ENCODE measurements around the gene ADGRA1. TPM values are rescaled to one million over a fixed set of nuclear protein-coding genes. Genes with fewer than 3 reads are reported as not detected.
"Not testable (repeated sequence)": the region's sequence is repeated elsewhere in the genome, so short reads cannot be mapped to it uniquely, and the experiment has no call there.

ADGRA1 gene
- polyA plus RNA-seq, 3 donors: 0.07 to 0.17 TPM; not detected in 1

DNA sequence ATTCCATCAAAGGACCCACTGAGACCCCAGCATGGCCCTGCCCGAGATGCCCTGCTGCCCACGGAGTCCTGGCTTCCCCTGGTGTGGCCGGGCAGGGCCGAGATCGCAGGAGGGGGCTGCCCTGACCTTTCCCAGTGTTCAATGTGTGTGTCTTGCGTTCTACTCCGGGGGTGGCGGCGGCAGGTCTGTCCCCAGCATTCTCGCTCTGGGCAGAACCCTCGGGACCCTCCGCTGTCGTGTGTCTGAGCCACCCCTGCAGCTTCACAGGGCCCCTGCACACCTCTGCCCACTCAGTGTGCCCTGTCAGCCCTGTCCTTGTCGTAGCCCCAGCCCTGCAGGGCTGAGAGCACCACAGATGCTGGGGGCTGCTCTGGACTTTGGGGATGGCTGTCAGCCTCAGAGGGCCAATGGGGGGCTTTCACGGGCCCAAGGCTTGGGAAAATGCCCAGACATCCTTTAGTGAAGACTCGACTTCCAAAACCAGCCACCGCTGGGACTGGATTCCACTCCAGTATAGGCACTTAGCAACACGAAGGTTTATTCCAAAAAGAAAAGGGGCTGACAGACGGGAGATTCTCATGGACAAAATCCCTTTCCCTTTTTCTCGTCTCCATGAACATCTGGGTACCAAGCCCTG lies 42.3 kb downstream of the ADGRA1 start:
- WGBS, 3 donors: 56 to 72% (median 62%) methylated on average over 18 to 20 of the region's 20 CpGs
- no peak overlapping the region for H3K27ac ChIP-seq (ENCODE audit: low read depth, low read length)

DNA sequence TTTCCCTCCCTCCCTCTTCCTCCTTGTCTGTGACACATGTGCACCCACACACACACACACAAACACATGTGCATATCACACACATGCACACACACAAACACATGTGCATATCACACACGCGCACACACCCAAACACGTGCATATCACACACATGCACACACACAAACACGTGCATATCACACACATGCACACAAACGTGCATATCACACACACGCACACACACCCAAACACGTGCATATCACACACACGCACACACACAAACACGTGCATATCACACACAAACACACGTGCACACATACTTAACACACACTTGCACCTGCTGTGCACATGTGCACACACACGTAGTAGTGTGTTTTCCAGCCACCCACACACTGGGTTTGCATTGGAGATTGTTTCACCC lies 42.9 kb downstream of the ADGRA1 start:
- 75 to 86% (median 77%) methylated on average over 11 of the region's 11 CpGs for WGBS, 3 donors
- H3K27ac ChIP-seq (ENCODE audit: low read depth, low read length): no peak overlapping the region

DNA sequence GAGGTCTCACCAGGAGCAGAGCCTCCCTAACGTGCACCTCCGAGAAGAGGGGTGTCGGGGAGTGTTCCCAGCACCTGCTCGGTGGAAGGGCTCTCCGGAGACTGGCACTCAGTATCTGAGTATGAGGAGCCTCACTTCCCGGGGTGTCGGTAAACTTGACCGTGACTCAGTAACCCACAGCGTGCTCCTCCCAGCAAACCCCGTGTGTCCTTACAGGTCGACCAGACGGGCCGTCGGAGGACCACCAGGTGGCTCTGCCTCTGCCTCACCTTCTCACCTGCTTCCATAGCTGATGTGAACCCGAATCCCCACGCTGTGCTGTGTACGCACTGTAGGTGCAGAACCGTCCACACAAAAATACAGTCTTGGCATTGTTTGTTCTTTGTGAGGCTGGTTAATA lies 43.3 kb downstream of the ADGRA1 start:
- no peak overlapping the region for H3K27ac ChIP-seq (ENCODE audit: low read depth, low read length)
- WGBS, 3 donors: 57 to 79% (median 76%) methylated on average over 18 of the region's 18 CpGs

GRCh38 chr10:133131734-133132472 lies 44.2 kb downstream of the ADGRA1 start:
- no peak overlapping the region for H3K27ac ChIP-seq (ENCODE audit: low read depth, low read length)
- WGBS, 3 donors: 79 to 84% (median 82%) methylated on average over 41 of the region's 41 CpGs

DNA sequence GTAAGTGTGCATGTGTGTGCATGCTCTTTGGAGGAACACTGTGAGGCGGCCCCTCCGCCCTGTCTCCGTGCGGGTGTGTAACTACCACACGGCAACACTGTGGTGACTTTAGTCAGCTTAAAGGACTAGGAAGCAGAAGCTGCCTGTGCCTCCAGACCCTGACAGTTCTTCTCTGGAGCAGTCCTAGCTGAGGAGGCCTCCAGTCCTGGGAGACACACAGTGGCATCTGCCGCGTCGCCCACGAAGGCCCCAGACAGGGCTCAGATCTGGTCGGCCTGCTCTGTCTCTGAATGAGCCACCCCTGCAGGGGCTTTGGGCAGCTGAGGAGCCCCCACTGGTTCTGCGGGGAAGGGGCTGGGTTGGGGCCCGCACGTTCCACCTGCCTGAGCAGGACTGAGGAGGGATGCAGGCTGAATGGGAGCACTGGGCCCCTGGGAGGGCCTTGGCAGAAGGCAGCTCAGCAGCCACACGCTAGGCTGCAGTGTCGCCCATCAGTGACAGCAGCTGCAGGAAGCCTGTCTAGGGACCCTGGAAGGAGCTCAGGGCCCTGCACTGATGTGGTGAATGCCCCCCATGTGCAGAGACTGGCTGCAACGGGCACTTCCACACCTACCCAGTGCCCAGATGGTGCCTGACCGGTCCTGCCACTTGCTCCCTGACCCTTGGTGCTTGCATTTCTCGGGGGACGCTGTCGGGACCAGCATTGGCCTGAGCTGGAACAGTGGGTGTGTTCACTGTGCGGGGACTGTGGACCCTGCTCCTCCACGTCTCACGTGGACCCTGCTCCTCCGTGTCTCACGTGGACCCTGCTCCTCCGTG lies 45.0 kb downstream of the ADGRA1 start:
- no peak overlapping the region for H3K27ac ChIP-seq (ENCODE audit: low read depth, low read length)
- whole genome bisulfite sequencing, 3 donors: 78 to 90% (median 83%) methylated on average over 26 of the region's 26 CpGs

DNA sequence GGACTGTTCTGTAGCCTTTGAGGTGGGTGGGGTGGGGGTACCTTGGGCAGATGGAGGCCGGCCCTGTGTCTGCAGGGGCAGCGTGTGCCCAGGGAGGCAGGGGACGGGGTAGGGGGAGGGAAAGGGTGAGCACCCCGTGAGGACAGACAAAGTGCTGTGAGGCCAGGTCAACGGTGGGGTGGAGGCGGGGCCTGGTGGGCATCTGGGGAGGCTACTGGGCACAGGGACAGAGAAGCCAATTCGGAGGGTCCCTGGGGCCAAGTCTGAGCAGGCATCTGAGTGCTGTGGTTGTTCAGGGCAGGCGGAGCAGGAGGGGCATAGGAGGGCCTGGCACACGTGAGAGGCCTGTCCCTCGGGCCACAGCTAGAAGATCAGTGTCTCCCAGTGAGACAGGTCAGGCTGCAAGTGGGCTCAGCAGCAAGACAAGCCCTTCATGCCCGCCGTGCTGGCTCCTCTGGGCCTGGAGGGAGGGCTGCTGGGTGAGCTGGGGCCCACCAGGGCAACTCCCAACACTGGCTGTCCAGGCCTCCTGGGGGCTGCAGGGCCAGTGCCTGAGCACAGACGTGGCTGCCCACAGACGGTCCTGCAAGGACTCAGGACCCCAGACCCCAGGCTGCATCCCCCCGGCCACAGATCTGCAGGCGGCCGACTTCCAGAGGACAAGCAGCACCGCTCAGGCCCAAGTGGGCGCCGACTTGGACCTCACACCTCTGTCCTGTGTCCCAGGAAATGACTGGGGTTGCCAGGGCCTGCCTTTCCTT lies 45.9 kb downstream of the ADGRA1 start:
- H3K27ac ChIP-seq (ENCODE audit: low read depth, low read length): no peak overlapping the region
- 72 to 78% (median 72%) methylated on average over 20 of the region's 20 CpGs for WGBS, 3 donors

- H3K27ac ChIP-seq (ENCODE audit: low read depth, low read length): no peak overlapping the region
- WGBS, 3 donors: 59 to 76% (median 69%) methylated on average over 20 of the region's 20 CpGs
Observed at GRCh38 chr10:133134411-133135115, 46.8 kb downstream of the ADGRA1 start.

- 42 to 79% (median 76%) methylated on average over 8 of the region's 8 CpGs for WGBS, 3 donors
- no peak overlapping the region for H3K27ac ChIP-seq (ENCODE audit: low read depth, low read length)
Observed at GRCh38 chr10:133135116-133135465, 47.4 kb downstream of the ADGRA1 start.

DNA sequence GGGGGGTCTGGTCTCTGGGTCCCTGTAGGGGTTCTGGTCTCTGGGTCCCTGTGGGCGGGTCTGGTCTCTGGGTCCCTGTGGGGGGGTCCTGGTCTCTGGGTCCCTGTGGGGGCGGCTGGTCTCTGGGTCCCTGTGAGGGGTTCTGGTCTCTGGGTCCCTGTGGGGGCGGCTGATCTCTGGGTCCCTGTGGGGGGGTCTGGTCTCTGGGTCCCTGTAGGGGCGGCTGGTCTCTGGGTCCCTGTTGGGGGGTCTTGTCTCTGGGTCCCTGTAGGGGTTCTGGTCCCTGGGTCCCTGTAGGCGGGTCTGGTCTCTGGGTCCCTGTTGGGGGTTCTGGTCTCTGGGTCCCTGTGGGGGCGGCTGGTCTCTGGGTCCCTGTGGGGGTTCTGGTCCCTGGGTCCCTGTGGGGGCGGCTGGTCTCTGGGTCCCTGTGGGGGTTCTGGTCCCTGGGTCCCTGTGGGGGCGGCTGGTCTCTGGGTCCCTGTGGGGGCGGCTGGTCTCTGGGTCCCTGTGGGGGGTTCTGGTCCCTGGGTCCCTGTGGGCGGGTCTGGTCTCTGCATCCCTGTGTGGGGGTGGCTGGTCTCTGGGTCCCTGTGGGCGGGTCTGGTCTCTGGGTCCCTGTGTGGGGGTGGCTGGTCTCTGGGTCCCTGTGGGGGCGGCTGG lies 49.9 kb downstream of the ADGRA1 start:
- H3K27ac ChIP-seq (ENCODE audit: low read depth, low read length): not testable (repeated sequence)
- WGBS, 3 donors: 83 to 87% (median 86%) methylated on average over 1 to 12 of the region's 12 CpGs

DNA sequence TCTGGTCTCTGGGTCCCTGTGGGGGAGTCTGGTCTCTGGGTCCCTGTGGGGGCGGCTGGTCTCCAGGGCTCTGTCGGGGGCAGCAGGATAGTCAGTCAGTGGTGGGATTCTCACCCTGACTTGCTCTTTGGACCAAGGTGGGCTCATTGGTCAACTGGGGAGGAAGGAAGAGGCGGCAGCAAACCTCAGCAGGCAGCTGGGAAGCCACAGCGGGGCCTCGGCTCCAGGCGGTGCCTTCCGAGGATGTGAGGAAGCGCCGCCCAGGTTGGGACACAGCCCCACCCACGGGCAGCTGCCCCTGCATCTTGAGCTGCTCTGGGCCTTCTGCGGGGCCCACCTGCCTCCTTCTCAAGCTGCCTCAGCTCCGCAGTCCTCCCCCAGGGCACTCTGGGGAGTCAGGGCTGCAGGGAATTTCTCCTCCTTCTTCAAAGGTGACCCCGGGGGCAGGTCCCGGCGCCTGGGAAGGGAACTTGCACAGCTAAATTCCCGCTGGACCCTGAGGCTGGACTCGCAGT lies 51.9 kb downstream of the ADGRA1 start:
- 34 to 42% (median 34%) methylated on average over 12 to 17 of the region's 17 CpGs for WGBS, 3 donors
- H3K27ac ChIP-seq (ENCODE audit: low read depth, low read length): no peak overlapping the region

GRCh38 chr10:133140417-133141143 lies 52.9 kb downstream of the ADGRA1 start:
- WGBS, 3 donors: 57 to 71% (median 69%) methylated on average over 26 of the region's 26 CpGs
- no peak overlapping the region for H3K27ac ChIP-seq (ENCODE audit: low read depth, low read length)

DNA sequence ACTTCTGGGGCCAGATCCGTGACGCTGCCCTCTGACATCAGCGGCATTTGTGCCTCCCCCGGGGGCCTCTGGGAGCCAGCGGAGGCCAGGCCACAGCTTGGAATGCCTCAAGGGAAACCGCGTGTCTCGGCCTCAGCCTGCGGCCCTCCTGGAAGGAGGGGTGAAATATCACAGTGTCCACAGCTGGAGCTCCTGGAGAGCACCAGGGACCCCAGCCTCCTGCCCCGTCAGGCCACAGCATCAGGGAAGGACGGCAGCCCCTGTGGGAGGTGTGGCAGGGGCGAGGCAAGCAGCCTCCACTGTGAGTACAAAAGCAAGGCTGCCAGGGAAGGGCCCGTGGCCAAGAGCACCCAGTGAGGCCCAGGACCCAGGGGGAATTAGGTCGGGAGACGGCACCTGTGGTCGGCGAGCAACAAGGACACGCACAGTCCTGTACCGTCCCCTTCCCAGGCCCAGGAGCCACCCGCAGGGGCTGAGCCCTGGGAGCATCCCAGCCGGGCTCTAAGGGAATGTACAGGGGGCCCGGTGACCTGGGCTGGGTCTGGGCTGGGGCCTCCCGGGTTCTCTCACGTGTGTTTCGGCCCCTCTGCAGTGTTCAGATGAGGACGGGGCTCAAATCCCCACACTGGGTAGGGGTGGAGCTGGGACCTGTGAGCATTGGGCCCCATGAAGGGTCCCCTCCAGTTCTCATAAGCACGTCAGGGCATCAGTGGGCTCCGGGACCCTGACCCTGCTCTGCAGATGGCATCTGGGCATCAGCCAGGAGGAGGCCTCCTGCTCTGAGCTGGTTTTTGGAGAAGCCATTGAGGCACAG lies 53.6 kb downstream of the ADGRA1 start:
- H3K27ac ChIP-seq (ENCODE audit: low read depth, low read length): no peak overlapping the region
- 69 to 79% (median 75%) methylated on average over 27 to 28 of the region's 28 CpGs for WGBS, 3 donors

DNA sequence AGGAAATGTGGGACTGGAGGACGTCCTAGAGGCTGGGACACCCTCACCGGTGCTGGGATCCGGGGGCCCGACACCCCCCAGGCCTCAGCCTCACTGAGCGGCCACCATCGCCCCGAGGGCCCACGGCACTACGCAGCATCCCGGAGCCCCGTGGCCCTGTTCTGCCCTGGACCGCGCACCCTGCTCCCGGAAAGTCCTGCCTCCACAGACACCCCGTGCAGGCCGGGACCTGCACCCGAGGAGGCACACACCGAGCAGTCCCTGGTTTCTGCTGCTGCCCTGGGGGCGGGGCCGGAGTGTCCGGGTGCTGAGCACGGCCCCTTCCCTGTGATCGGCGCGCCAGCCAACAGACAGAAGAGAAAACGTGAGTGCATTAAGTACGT lies 54.2 kb downstream of the ADGRA1 start:
- H3K27ac ChIP-seq (ENCODE audit: low read depth, low read length): no peak overlapping the region
- WGBS, 3 donors: 84 to 86% (median 85%) methylated on average over 24 to 27 of the region's 27 CpGs

DNA sequence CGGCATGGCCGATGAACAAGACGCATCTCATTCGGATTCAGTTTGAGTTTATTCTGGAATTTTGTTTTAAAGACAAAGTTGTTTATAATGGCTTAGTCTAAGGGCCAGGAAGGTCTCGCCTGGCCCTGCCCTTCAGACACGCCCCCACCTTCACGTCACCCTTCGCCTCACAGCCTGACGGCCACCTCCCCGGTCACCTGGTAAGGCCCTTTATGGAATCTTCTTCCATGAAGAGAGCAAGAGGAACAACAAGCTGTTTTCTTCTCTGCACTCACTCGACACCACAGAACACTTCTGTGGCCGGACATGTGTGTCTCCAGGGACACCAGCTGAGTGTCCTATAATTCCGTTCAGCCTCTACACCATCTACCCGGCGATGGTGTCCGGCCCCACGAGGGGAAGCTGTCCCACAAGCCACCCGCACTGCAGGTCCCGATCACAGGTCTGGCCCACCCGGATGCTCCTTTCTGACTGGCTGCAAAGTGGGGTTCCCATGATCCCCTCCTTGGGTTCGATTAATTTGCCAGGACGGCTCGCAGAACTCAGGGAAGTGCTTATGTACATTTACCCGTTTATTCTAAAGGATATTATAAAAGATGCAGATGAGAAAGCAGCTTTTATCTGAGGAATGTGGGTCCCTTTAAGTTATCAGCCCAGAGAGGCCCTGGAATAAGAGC lies 54.9 kb downstream of the ADGRA1 start:
- 74 to 85% (median 82%) methylated on average over 24 of the region's 24 CpGs for WGBS, 3 donors
- H3K27ac ChIP-seq (ENCODE audit: low read depth, low read length): no peak overlapping the region

GRCh38 chr10:133143200-133143533 lies 55.4 kb downstream of the ADGRA1 start:
- 28 to 73% (median 56%) methylated on average over 10 of the region's 10 CpGs for WGBS, 3 donors
- H3K27ac ChIP-seq (ENCODE audit: low read depth, low read length): no peak overlapping the region

- 39 to 62% (median 54%) methylated on average over 9 of the region's 9 CpGs for WGBS, 3 donors
- no peak overlapping the region for H3K27ac ChIP-seq (ENCODE audit: low read depth, low read length)
Observed at GRCh38 chr10:133143546-133143945, 55.8 kb downstream of the ADGRA1 start.
